ENCODE results near the gene MYL6. TPM values are rescaled to one million over a fixed set of nuclear protein-coding genes. Genes with fewer than 3 reads are reported as not detected.

MYL6 gene
- total and polyA plus RNA-seq, 2 experiments from 2014 or later, result 2,618 to 6,680 TPM

DNA sequence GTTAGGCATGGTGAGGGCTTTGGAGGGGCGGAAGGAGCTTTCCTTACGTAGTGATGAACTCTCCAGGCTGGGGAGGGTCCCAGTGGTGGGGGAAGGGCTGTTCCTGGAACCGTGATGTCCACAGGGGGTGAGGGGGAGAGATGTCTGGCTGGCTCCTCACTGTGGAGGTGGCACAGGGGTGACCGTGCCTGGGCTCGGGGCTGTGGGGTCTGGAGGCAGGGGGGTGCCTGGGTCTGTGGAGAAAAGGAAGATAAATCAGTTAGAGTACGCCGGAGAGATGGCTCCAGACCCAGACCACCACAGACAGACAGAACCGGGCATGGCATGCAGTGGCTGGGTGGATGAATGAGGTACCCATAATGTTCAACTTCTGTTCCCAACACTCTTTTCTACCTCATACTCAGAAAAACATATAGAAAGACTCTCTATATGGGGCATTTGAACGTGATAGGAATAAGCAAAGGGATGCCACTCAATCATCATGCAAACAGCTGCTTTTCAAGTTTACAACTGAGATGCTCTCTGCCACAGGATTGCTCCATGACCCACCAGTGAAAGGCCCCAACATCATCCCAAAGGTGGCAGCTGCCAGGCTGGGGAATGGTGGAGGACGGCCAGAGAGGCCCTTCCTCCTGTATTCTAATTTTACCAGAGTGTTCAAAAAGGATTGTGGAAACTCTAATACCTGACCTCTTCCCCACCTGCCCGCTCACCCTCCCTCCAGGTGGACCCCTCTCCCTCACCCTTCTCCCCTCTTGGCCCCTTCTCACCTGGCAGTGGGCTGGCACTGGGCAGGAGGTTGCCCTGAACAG is 5.6 kb downstream of the MYL6 start:
- Histone ChIP-seq H3K36me3 (peaks cover 73% of the 10 kb centered on the region), H3K27me3 (no peaks in the 10 kb centered on the region), H3K4me1 (ENCODE audit: low read depth) (peaks cover 32% of the 10 kb centered on the region), H3K4me3 (no peak overlapping the region), H3K9me3 (ENCODE audit: low read depth) (no peaks in the 10 kb centered on the region), H3K27ac (peak overlapping the region; percentile 100)
- DNase-seq (ENCODE audit: low read depth in 1 of 2, low spot score in 1 of 2), result peak in 1 of 2 donors; percentile 42
- TF ChIP-seq, protein P1, sequence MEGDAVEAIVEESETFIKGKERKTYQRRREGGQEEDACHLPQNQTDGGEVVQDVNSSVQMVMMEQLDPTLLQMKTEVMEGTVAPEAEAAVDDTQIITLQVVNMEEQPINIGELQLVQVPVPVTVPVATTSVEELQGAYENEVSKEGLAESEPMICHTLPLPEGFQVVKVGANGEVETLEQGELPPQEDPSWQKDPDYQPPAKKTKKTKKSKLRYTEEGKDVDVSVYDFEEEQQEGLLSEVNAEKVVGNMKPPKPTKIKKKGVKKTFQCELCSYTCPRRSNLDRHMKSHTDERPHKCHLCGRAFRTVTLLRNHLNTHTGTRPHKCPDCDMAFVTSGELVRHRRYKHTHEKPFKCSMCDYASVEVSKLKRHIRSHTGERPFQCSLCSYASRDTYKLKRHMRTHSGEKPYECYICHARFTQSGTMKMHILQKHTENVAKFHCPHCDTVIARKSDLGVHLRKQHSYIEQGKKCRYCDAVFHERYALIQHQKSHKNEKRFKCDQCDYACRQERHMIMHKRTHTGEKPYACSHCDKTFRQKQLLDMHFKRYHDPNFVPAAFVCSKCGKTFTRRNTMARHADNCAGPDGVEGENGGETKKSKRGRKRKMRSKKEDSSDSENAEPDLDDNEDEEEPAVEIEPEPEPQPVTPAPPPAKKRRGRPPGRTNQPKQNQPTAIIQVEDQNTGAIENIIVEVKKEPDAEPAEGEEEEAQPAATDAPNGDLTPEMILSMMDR (IDR thresholded peaks at IDR 0.05; ENCODE audit: low read depth, low read length), result no peak

- Histone ChIP-seq H3K36me3 (peaks cover 75% of the 10 kb centered on the region), H3K27ac (peak overlapping the region; percentile 100), H3K9me3 (ENCODE audit: low read depth) (no peaks in the 10 kb centered on the region), H3K4me1 (ENCODE audit: low read depth) (peaks cover 32% of the 10 kb centered on the region), H3K4me3 (no peak overlapping the region), H3K27me3 (no peaks in the 10 kb centered on the region)
- DNase-seq (ENCODE audit: low read depth in 1 of 2, low spot score in 1 of 2), result no peak
- TF ChIP-seq, protein P1 (IDR thresholded peaks at IDR 0.05; ENCODE audit: low read depth, low read length), result no peak
These were observed 6.2 kb downstream of the MYL6 start for GRCh38 chr12:56164345-56164729.

GRCh38 chr12:56165369-56165768 is 7.2 kb downstream of the MYL6 start:
- Histone ChIP-seq H3K4me1 (ENCODE audit: low read depth) (peaks cover 22% of the 10 kb centered on the region), H3K27ac (no peak overlapping the region), H3K27me3 (no peaks in the 10 kb centered on the region), H3K4me3 (no peak overlapping the region), H3K9me3 (ENCODE audit: low read depth) (no peaks in the 10 kb centered on the region), H3K36me3 (peaks cover 66% of the 10 kb centered on the region)
- no peak for DNase-seq (ENCODE audit: low read depth in 1 of 2, low spot score in 1 of 2)
- TF ChIP-seq, protein P1 (IDR thresholded peaks at IDR 0.05; ENCODE audit: low read depth, low read length), result no peak

DNA sequence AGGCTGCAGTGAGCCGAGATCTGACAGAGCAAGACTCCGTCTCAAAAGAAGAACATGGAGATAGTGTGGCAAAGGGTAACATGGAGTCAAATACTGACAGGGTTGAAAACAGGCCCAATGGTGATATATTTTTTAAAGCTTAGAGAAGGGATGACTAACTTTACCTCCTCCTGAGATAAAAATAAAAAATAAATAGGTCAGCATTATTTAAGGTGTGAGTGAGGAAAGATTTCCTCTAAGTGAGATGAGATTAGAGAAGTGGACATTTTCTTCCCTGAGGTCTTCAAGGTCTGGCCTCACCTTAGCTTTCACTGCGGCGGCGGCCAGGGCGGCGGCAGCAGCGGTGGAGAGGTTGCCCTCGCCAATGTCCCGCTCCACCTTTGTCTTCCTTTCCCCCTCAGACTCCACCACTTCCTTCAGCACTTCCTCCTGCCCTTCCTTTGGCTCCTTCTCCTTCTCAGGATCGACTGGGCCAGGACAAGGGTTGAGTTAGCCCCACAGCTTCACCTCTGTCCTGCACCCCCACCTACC is 11.1 kb downstream of the MYL6 start:
- TF ChIP-seq, protein P1 (IDR thresholded peaks at IDR 0.05; ENCODE audit: low read depth, low read length), result no peak
- H3K9me3 ChIP-seq (ENCODE audit: low read depth), result no peaks in the 10 kb centered on the region
- no peak overlapping the region for H3K4me3 ChIP-seq
- peaks cover 10% of the 10 kb centered on the region for H3K4me1 ChIP-seq (ENCODE audit: low read depth)
- no peaks in the 10 kb centered on the region for H3K27me3 ChIP-seq
- no peak overlapping the region for H3K27ac ChIP-seq
- DNase-seq (ENCODE audit: low read depth in 1 of 2, low spot score in 1 of 2), result no peak
- H3K36me3 ChIP-seq, result peaks cover 63% of the 10 kb centered on the region

- H3K4me3 ChIP-seq, result no peak overlapping the region
- no peak for DNase-seq (ENCODE audit: low read depth in 1 of 2, low spot score in 1 of 2)
- H3K27ac ChIP-seq, result no peak overlapping the region
- H3K9me3 ChIP-seq (ENCODE audit: low read depth), result no peaks in the 10 kb centered on the region
- peaks cover 3% of the 10 kb centered on the region for H3K4me1 ChIP-seq (ENCODE audit: low read depth)
- no peaks in the 10 kb centered on the region for H3K27me3 ChIP-seq
- TF ChIP-seq, protein P1 (IDR thresholded peaks at IDR 0.05; ENCODE audit: low read depth, low read length), result no peak
- H3K36me3 ChIP-seq, result peaks cover 70% of the 10 kb centered on the region
These were observed 14.7 kb downstream of the MYL6 start for GRCh38 chr12:56172839-56173238.
